AG10803 (cell line): ENCODE results near the gene CUL4A.
A peak's percentile ranks its signal among the peaks of the same experiment; 100 is the strongest.

ENCODE experiments used
- DNase-seq: peaks from one replicate; pipeline ENCODE4 v3.0.0; 2010; ENCODE audit warnings: low read depth
- H3K4me3 ChIP-seq: 2 replicates; pipeline ENCODE4 v1.5.1; 2011; ENCODE audit warnings: mild to moderate bottlenecking, low read length, control low read depth
- TF ChIP-seq, protein P1 (sequence below): conservative IDR thresholded peaks from 2 replicates; pipeline ENCODE4 v1.5.1; 2011; ENCODE audit warnings: mild to moderate bottlenecking, low read length, control low read depth, inconsistent platforms

CUL4A gene

GRCh38 chr13:113179374-113180230 is 29.8 kb upstream of the CUL4A start:
- no peak for DNase-seq
- TF ChIP-seq, protein P1, sequence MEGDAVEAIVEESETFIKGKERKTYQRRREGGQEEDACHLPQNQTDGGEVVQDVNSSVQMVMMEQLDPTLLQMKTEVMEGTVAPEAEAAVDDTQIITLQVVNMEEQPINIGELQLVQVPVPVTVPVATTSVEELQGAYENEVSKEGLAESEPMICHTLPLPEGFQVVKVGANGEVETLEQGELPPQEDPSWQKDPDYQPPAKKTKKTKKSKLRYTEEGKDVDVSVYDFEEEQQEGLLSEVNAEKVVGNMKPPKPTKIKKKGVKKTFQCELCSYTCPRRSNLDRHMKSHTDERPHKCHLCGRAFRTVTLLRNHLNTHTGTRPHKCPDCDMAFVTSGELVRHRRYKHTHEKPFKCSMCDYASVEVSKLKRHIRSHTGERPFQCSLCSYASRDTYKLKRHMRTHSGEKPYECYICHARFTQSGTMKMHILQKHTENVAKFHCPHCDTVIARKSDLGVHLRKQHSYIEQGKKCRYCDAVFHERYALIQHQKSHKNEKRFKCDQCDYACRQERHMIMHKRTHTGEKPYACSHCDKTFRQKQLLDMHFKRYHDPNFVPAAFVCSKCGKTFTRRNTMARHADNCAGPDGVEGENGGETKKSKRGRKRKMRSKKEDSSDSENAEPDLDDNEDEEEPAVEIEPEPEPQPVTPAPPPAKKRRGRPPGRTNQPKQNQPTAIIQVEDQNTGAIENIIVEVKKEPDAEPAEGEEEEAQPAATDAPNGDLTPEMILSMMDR: no peak
- H3K4me3 ChIP-seq: no peak overlapping the region

DNA sequence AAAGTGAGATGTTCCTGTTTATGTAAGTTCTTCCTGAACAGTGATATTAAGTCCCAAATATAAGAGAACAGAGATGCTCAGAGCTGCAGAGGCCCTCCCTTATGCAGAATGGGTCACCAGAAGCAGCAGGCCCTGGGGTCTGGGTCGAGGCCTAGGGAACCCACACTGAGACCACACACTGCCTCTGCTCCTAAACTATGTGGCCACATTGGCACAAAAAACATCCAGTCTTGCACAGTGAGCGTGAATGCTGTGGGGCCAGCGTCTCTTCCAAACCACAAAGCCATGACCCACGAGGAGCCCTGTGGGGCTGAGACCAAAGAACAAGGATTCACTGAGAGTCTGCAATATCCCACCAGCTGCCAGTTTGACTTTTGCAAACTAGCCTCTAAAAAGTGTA is 27.4 kb upstream of the CUL4A start:
- DNase-seq: no peak
- TF ChIP-seq, protein P1: no peak

GRCh38 chr13:113183450-113184129 is 25.8 kb upstream of the CUL4A start:
- no peak for DNase-seq
- H3K4me3 ChIP-seq: no peak overlapping the region
- TF ChIP-seq, protein P1: no peak

More for the DNA sequence above, 27.4 kb upstream of the CUL4A start:
- no peak overlapping the region for H3K4me3 ChIP-seq

DNA sequence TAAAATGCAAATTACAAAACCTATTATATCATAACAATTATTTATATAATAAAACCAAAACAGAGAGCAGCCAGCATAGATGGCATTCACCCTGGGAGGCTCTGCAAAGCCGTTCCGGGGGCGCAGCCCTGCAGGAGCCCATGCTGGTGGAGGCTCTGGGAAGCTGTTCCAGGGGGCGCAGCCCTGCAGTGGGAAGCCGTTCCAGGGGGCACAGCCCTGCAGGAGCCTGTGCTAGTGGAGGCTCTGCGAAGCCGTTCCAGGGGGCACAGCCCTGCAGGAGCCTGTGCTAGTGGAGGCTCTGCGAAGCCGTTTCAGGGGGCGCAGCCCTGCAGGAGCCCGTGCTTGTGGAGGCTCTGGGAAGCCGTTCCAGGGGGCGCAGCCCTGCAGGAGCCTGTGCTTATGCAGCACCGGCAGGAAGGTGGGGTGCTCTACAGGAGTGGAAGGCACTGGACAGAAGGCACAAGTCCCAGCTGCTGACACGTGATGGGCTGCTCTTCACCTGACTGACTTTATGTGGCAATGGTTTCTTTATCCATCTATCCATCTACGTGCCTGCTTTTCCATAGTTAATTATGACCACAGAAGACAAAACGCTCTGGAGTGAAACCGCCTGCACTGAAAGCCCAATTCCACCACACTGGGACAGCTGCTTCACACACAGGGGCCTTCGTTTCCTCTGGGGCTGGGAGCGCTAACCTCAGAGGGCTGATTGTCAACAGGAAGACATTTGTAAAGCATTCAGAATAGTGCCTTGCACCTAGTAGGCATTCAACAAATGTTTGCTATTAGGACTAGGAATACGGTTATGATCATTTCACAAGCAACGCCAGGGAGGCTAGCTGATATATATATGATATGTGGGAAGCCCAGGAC is 24.6 kb upstream of the CUL4A start:
- TF ChIP-seq, protein P1: no peak
- no peak overlapping the region for H3K4me3 ChIP-seq
- no peak for DNase-seq

- no peak for DNase-seq
- H3K4me3 ChIP-seq: no peak overlapping the region
- TF ChIP-seq, protein P1: no peak
Observed at GRCh38 chr13:113186061-113186900, 23.1 kb upstream of the CUL4A start.

DNA sequence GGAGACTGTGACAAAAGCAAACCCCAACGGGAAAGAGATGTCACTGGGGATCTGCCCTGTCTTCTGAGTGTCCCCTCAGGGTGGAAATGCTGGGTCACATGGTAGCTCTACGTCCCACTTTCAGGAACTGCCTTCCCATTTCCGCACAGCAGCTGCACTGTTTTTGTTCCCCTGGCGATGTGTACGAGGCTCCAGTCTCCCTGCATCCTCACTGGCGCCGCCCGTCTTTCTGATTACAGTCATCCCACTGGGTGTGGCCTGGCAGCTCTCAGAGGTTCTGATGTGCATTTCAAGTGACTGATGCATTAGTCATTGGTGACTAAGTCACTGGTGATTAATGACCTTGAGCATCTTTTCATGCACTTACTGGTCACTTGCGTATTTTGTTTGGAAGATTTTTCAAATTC is 22.1 kb upstream of the CUL4A start:
- DNase-seq: peak; percentile 99
- TF ChIP-seq, protein P1: no peak
- H3K4me3 ChIP-seq: peak overlapping the region; percentile 52
